GM19035 (cell line): ENCODE results near the gene ARMH4.

ENCODE experiments used
- ATAC-seq: cut with Tn5 transposase; IDR thresholded peaks from one replicate; pipeline ENCODE4 v1.9.1; 2021; ENCODE audit not compliant: unreplicated experiment

The ARMH4 gene

DNA sequence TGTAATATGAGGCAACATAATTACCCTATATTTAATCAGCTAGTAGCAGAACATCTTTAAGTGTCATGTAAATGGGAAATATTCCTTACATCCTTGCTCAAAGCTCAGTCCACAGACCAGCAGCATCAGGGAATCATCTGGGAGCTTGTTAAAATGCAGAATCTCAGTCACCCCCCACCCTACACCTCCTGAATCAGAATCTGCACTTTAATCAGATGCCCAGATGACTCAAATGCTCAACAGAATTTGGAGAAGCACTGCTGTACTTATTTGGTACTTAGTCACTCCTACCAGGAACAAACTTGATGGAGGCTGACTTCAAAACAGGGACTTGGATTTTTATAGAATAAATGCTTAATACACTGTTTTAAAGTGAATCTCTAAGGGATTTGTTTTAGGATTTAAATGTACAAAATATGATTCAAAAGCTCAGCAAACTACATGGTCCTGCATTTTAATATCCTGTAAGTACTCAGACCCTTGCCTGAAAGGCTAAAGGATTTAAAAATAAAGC lies 96.5 kb downstream of the ARMH4 start:
- no peak for ATAC-seq

DNA sequence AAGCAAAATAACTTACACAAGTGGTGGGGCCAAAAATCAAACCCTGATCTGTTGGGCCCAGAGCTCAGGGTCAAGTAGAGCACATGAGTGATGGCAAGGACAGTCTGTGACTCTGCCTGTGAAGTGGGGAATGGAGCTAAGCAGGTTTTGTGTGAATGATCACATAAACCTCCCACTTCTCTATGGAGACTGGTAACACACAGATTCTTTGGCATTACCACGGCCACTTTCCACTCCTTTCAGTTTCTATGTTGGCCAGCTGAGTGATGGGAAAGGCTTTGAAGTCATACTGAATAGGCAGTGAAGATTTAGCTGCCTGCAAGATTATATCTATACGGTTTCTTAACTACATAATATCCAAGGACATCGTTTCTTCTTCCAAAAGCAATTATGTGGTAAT lies 97.9 kb downstream of the ARMH4 start:
- no peak for ATAC-seq

DNA sequence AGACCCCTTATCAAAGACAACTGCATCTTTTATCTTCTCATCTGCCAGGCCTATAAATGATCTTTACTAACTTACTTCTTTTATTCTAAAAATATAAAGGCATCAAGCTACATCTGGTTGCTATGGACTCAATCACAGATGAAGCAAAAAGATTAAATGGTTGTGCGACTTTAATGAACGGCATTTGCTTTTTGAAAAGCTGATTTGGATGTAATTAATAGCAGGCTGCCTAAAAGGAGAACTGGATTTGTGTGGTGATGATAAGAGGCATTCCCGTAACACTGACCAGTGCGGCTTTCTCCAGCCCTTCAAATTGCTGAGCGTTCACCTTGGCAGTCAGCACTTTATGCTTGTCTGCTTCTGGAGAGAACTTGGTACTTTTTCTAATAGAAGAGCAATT lies 103.8 kb downstream of the ARMH4 start:
- ATAC-seq, result no peak

DNA sequence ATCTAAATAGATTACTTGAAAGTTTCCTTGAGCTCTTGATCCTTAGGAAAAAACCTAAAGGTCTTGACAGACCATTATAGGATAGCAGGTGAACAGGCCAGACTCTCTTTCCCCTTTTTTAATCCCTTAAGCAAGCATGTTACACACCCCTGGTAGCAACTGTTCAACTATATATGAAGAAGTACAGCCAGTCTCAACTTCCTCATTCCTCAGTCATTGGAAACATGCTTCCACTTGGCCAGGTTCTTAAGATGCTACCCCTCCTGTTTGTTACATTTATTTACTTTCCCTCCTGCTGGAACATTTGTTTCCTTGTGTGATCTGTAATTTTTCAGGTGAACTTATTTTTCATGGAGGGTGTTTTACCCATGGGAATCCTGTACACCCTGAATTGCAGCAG lies 124.1 kb downstream of the ARMH4 start:
- no peak for ATAC-seq

DNA sequence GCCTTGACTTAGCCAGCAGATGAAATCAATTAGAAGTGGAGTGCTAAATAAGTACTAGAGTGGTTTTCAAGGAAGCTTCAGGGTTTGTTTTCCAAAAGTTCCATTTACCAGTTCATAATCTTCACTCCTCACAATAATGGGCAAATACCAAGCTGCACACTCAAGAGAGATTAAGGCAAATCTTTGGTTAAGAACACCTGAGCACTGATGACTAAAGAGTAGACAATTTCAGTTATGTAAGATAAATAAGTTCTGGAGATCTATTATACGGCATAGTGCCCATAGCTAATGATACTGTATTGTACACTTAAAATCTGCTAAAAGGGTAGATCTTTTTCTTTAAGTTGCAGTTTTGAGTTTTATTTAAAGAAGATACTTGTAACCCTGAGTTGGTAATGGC lies 125.0 kb downstream of the ARMH4 start:
- no peak for ATAC-seq

DNA sequence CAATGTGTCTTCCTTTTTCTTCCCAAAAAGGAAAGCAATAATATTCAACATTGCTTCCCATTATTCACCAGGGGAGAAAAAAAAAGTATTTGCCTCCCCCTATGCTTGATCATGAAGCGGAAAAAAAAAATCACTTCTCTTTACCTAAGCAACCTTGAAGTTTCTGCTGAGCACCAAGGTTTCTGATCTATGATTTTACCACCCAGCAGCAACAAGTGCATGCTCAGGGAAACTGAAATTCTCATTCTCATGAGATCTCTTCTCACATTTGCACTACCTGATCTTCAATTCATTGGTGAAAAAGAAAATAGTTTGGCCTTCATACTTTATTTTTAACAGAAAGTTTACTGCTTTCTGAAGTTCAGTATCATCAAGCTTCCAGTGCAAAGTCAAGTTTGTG lies 125.8 kb downstream of the ARMH4 start:
- ATAC-seq, result no peak

DNA sequence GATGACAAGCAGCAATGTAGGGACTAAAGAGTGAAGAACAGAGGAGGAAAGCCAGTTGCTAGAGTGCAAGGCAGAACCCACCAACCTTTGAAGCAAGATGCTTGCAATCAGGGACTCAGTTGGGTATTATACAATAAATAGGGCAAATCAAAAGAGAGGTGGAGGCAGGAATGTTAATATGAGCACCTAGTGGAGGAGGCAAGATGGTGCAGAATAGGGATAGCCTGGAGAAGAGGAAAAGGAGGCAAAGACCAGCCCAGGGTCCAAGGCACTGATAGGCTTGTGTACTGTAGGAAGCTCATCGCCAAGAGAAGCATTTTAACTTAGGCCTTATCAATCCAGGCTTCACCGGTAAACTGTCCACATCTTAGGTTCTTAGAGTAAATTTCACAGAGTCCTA lies 137.2 kb downstream of the ARMH4 start:
- ATAC-seq, result no peak

DNA sequence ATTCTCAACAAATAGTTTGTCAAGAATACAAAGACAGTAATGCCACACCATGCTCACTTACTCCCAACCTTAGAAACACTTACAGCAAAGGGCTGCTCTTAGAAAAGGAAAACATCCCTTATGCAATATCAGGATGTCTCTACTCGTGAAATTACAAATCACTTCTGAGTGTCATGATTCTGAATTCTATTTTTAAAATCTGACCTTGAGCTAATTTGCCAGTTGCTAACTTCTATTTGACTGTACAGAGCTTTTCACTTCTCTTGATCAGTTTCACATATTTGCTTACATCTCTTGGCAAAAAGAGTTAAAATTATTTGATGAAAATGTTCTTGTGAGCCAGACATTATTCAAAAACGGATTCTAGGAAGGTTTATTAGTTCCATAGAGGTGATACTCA lies 149.4 kb downstream of the ARMH4 start:
- no peak for ATAC-seq

DNA sequence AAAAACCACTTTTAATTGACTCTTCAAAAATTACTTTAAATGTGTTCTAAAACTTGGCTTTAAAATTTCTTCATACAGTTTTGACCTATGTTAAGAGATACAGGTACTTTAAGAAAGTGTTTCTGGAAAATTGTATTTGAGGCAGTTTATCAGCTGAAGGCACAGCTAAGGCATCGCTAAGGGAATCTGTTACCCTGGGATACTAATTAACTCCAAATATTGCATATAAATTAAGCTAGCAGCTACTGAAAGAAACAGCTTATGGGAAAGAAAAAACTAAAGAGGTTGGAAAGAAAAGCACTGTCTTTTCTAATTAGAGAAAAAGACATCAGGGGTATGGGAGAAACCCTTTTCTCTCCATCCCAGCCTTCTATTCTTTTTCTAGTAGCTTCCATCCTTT lies 152.0 kb downstream of the ARMH4 start:
- ATAC-seq, result no peak

DNA sequence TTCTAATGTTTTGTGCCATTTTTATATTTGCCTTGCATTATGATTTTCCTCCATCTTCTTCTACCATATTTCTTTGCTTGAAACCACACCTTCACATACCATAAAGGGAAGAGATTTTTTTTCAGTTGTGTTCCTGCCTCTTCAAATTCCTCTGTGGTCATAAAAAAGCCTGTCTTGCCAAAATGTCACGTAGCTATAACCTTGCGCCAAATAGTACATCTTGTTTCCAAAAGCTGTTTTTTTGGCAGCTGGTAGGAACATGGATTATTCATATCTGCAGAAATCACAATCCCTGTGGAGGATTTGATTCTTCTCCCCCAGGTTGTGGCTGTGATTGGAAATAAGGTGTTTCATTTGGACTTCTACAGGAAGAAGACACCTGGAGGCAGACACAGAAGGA lies 152.5 kb downstream of the ARMH4 start:
- ATAC-seq, result no peak

DNA sequence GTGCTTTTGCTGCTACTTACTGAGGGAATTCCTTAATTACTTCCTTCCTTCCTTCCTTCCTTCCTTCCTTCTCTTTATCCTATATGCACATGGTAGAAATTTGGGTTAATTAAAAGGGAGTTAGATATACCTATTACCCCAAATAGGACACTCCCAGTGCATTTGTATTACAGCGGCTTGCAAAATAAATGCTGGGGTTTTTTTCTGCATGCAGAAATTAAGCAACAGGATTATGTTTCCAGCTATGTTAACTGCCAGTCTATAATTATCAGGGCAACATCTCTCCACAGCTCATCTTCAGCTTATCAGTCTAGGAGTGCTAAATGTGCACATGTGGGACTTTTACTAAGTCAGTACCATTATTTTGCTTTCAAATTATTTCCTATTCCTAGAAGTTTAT lies 153.2 kb downstream of the ARMH4 start:
- no peak for ATAC-seq

DNA sequence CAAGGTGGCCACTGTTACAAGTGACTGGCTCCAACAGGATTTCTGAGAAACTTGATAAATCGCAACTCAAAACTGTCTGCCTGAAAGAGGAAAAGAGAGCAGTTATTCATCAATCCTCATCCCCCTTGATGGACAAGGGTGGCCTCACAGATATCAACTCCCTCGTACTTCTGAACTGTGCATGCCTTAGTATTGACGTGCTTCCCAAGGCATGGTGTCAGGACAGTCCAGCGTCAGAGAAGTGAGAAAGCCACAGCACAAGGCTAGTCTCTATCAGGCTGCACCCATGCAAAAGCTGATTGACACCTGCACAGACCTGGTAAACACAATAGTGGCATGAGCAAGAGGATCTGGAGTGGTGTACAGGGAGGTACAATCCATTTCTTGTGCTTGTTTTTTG lies 160.7 kb downstream of the ARMH4 start:
- ATAC-seq, result no peak

DNA sequence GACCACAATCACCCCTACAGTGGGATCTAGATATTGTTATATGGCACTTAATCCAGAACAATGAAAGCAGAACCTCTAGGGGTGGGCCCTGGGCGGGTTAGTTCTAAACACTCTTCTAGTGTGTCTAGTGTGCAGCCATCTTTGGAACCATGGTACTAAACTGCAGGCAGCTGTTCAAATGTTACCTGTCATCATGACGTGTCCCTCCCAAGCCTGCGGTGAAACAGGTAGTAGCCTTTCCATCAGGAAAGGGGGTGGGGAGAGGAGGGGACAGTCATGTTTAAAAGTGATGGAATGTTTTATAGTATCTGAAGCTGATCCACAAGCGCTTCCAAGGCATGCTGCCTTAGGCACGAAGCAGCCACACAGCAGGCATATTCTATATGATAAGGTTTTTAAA lies 163.6 kb downstream of the ARMH4 start:
- no peak for ATAC-seq

DNA sequence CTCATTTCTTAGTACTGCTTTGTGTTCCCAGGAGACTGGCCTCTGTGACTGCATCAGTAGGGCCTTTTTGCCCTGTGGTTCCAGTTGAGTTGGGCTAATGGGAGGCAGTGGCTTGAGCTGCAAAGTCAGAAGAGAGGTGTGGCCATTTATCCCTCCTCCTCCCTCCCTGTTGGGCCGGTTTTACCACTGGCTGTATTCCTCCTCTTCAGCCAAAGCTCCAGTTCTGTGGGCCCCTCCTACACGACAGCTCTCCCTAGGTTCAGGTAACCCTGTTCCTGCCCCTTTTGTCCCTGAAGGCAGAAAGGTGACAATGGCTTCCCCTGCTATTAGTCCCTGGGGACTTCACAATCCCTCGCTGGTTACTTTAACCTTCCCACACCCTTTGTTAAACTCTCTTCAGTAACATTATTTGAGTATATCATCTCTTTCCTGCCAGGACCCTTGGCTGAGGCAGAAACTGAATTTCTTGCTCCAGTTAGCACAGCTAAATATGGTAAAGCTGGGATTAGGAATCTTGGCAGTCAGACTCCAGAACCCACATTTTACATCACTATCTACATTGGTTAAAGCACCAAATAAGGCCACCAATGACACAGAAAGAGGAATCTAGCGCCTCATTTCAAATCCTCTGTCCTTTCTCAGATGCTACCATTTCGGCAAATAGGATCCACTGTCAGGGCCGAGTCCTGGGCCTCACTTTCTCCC lies 164.3 kb downstream of the ARMH4 start:
- ATAC-seq, result no peak

DNA sequence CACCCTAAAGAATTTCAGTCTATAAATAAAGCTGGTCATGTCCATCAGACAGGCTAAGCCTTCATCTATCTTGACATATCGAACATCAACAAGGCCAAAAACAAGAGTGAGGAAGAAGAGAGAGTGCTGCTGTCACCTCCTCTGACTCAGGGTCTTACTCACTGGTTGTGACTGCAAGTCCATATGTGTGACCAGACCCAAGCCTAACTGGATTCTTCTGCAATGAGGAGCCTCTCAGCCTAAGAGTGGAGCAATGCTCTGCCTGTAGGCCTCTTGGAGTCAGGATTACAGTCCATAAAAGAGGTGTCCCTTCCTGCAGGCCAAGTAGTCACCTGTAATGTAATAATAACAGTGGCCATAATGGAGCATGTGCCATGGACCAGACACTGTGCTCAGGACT lies 165.0 kb downstream of the ARMH4 start:
- ATAC-seq, result no peak

DNA sequence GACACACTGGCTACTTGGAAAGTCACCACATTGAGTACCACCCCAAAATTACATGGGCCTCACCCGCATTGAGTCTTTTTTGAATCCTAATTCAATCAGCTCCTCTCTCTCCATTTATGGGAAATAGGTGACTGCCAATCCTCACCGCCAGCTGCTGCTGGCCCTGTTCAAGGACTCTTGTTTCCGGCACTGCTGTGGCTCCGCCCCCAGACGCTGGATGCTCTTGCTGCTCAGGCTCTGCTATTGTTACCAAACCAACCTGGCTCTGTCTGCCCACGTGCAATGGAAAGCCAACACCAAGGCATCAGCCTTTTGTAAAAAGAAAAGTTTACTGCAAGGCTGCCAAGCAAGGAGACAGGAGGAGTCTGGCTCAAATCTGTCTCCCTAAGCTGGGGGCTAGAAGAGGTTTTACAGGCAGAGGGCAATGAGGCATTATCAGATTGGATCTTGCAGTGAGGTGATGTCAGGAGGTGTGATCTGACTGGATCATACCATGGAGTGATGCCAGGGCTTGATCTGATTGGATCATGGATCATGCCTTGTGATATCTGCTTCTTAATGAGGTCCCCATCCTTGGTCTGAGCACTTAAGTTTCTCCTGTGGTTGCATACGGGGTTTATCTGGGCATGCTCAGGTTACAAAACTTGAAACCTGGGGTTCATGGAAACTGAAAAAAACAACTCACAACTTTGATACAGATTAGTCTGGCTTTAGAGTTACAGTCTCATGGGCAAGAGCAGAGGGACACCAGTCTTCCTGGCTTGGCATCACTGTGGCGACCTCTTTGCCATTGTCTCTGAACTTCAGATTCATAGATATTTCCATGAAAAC lies 169.0 kb downstream of the ARMH4 start:
- no peak for ATAC-seq

DNA sequence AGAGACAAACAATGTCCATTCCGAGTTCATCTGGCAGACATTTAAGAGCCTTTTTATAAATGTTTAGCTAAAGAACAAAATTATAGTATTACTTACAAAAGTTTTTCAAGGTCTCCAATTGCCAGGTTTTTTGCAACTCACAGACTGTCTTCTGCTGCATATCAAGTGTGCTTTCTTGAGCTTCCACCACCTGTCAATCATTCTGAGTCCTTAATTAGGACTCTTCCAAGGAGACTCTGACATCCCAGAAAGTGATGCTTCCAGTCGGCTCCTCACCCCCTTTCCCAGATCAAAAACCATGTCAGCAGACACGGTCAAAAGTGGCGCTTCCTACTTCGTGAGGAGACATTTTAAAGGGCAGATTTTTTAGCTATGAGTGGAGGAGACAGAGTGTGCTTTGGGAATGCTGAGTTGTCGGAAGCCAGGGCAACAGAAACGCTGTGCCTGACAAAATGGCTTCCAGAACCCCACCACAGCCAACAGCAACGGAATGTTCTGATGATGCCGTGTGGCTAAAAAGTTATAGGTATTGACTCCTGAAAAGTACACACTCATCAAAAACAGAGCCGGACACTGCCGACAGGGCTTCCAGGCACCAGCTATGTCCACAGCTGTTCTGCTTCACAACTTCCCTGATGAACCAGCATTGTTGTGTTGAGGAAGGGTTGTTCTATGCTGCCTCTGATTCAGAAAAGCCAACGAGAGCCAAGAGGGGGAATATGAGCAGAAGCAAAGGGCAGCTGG lies 170.0 kb downstream of the ARMH4 start:
- ATAC-seq, result no peak

DNA sequence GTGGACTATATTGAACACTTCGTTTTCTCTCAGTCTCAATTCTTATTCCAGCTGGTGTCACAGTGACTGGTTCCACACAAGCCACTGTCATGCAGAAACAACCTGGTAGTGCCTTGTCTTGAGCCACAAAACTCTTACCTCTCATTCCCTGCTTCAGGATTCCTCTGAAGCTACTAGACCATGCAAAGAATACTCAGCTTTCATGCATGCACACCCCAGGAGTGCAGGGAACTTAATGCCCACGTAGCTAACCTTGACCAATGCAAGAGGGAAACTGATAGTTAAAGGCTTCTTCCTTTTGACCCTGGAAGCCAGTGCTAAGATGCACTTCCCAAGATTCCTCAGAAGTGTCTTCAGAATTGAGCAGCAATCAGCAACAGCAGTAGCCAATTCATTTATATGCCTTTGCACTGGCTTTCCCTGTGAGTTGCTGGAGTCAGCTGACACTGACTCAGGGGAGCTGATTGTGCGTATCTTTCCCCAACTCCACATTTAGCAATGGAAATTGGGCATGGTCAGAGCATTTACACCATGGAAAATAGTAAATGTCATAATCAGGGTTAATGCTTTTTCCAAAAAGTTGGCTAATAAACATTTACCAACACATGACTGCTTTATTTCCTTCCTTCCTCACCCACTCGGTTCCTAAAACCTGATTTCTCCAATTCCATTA lies 172.5 kb downstream of the ARMH4 start:
- ATAC-seq, result no peak

DNA sequence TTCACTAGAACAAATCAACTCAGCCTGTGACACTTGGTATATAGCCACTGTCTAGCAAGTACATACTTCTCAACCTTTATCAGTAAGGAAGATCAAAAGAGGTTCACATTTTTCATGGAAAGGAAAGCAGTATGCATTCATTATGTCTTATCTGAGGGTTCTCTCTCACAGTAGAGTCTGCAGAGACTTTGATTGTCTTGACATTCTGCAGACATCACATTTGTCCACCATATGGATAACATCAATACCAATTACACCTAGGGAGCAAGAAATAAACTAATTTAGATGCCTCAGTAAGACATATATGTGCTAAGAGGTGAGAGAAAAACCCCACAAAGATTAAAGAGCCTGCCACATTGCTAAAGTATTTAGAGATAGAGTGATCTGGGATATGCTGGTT lies 175.3 kb downstream of the ARMH4 start:
- ATAC-seq, result no peak

DNA sequence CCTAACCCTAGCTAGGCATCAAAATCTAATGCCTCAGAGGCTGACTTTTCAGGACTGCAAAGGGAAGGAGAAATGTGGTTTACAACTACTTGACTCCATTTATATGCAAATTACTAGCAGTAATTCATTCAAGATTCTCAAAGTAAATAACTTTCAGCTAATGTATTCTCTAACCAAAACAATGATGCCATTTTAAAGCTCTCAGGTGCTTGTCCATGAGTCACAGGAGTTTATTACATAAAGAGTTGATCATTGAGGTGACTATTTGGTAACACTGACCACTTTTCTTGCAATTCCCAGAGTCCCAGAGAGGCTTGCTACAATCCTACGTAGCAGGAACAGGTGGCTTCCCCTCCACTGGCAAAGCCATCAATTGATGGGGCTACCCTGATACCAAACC lies 177.1 kb downstream of the ARMH4 start:
- ATAC-seq, result no peak

DNA sequence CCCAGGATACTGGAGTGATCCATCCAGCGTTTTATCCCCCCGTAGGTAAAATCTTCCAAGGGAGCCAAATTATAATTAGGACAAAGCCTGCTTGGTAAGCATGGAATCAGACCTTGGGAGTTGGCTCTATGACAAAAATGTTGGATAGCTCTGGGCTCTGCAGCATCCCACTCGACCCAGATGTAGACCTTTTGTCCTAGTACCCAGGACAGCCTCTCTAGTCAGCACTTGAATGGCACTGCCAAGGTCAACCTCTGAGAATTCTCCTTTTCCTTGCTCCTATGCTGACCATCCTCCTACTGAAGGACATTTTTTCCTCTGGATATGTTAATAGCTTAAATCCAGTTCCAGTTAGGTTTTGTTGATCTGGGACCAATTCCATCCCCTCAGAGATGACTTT lies 181.4 kb downstream of the ARMH4 start:
- no peak for ATAC-seq
